SW480 (cell line): ENCODE measurements around the gene COL20A1.

Experiments used
- DNase-seq: peaks from one replicate; pipeline ENCODE4 v3.0.0-alpha.2; 2016; ENCODE audit warnings: low spot score

COL20A1 gene

GRCh38 chr20:63278661-63279060 lies 14.3 kb upstream of the COL20A1 start:
- DNase-seq, result no peak

- DNase-seq, result no peak
These were observed 13.1 kb upstream of the COL20A1 start for GRCh38 chr20:63279931-63280330.

- no peak for DNase-seq
These were observed 12.6 kb upstream of the COL20A1 start for GRCh38 chr20:63280371-63280770.

GRCh38 chr20:63280929-63281545 lies 11.9 kb upstream of the COL20A1 start:
- DNase-seq, result no peak

- DNase-seq, result no peak
These were observed 11.0 kb upstream of the COL20A1 start for GRCh38 chr20:63281742-63282665.

- no peak for DNase-seq
These were observed 10.0 kb upstream of the COL20A1 start for GRCh38 chr20:63282946-63283345.

GRCh38 chr20:63283397-63284082 lies 9.4 kb upstream of the COL20A1 start:
- no peak for DNase-seq

- peak; percentile 85 for DNase-seq
These were observed 8.9 kb upstream of the COL20A1 start for GRCh38 chr20:63284083-63284440.

GRCh38 chr20:63284544-63284949 lies 8.4 kb upstream of the COL20A1 start:
- peak; percentile 78 for DNase-seq

- no peak for DNase-seq
These were observed 7.9 kb upstream of the COL20A1 start for GRCh38 chr20:63284981-63285524.

- no peak for DNase-seq
These were observed 7.1 kb upstream of the COL20A1 start for GRCh38 chr20:63285636-63286615.

- no peak for DNase-seq
These were observed 5.9 kb upstream of the COL20A1 start for GRCh38 chr20:63286781-63287696.

- DNase-seq, result no peak
These were observed 5.0 kb upstream of the COL20A1 start for GRCh38 chr20:63287697-63288580.

GRCh38 chr20:63288581-63289251 lies 4.3 kb upstream of the COL20A1 start:
- no peak for DNase-seq

- DNase-seq, result no peak
These were observed 3.5 kb upstream of the COL20A1 start for GRCh38 chr20:63289311-63290135.

GRCh38 chr20:63290136-63290676 lies 2.8 kb upstream of the COL20A1 start:
- no peak for DNase-seq

GRCh38 chr20:63290677-63291472 lies 2.1 kb upstream of the COL20A1 start:
- peak; percentile 80 for DNase-seq
